Psoas muscle (tissue), 8 donors: ENCODE results near the gene SERPINB7. TPM values are rescaled to one million over a fixed set of nuclear protein-coding genes. Genes with fewer than 3 reads are reported as not detected.

Source experiments
- ATAC-seq, 4 donors: fragments of 200-7000 bp; cut with Tn5 transposase; one replicate each; pipeline ENCODE4 v1.9.1; 2020; ENCODE audit warnings: moderate library complexity in 3 of 4, mild to moderate bottlenecking in 2 of 4
- DNase-seq, 2 donors: peaks; one replicate each; pipeline ENCODE4 v3.0.0-alpha.2; 2020
- H3K27ac ChIP-seq: fragments of 200-600 bp; one replicate; pipeline ENCODE4 v1.8.0; 2022
- H3K27me3 ChIP-seq, 3 donors: fragments of 200-600 bp in 1 of 3; one replicate each; pipeline versions ENCODE4 v1.6.1 to v1.8.0; 2013 to 2022; ENCODE audit warnings: low read length in 2 of 3, mild to moderate bottlenecking in 2 of 3, moderate library complexity in 1 of 3; ENCODE audit not compliant: insufficient read depth in 3 of 3
- H3K36me3 ChIP-seq, 2 donors: fragments of 200-600 bp in 1 of 2; one replicate each; pipeline versions ENCODE4 v1.6.1 to v1.8.0; 2013 to 2022; ENCODE audit warnings: low read depth in 1 of 2, mild to moderate bottlenecking in 1 of 2, moderate library complexity in 1 of 2; ENCODE audit not compliant: insufficient read depth in 1 of 2
- H3K4me1 ChIP-seq: fragments of 200-600 bp; one replicate; pipeline ENCODE4 v1.8.0; 2022
- H3K4me3 ChIP-seq: fragments of 200-600 bp; one replicate; pipeline ENCODE4 v1.8.0; 2022; ENCODE audit warnings: mild to moderate bottlenecking
- H3K9me3 ChIP-seq: fragments of 200-600 bp; one replicate; pipeline ENCODE4 v1.8.0; 2022
- WGBS, 3 donors: extraction: QIAGEN DNeasy Blood & Tissue Kit; methylation state at CpG; one replicate each; pipeline versions ENCODE4 v1.1.6 to v1.1.7; 2013; 5-methylcytosine and 5-hydroxymethylcytosine counted together
- intact Hi-C, 2 donors: fragments of 100-400 bp; cut with DNase I; formaldehyde crosslinking; loops; one replicate each; pipeline versions ENCODE4 v1.11.0 to v1.14.2; 2022
- polyA plus RNA-seq, 3 donors: library from polyadenylated mRNA; stranded (reverse); fragments of 200-250 nt; gene quantifications; one replicate each; pipeline ENCODE4 v1.2.3, GENCODE V29; 2013
- total RNA-seq, 4 donors: library from RNA; stranded (reverse); fragmentation: NEBNext Ultra II Directional in 2 of 4; extraction: Animal tissue kit (Norgen Biotek cat#: 25700) in 2 of 4; gene quantifications; one replicate each; pipeline versions ENCODE4 v1.2.1 to v1.2.4, GENCODE V29; 2021 to 2023
- TF ChIP-seq, protein P1 (sequence below): fragments of 200-600 bp; IDR thresholded peaks from one replicate; pipeline ENCODE4 v1.8.0; 2022; ENCODE audit warnings: antibody characterized with exemption
- donor health status: healthy with polysubstance abuse.
- donor health status: DM: no; HTN: no; CAD: no; lungs with moderate emphysema.
- donor health status: Bipolar disorder and iron deficiency.
- donor health status: healthy.
- donor health status: DM: yes; HTN: yes; CAD: no.
- donor health status: DM: no; HTN: no; CAD: no.
- donor health status: DM: no; HTN: no; CAD: no.
- donor health status: DM: yes; HTN: yes; CAD: no.

SERPINB7 gene
- total and polyA plus RNA-seq, 7 donors, result not detected

DNA sequence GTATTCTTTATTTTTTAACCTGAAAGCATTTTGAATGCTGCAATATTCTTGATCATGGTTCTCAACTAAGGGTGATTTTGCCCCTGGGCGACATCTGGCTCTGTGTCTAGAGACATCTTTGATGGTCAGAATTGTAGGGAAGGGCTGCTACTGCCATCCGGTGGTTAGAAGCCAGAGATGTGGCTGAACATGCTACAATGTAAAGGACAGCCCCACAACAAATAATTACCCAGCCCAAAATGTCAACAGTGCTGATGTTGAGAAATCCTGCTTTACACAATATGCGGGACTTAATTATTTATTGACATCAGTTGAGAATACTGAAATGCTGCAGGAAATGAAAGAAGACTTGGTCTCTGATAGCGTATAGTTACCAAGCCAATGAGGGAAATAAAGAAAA is 74.8 kb downstream of the SERPINB7 start:
- DNase-seq, result no peak
- Histone ChIP-seq H3K4me1 (no peaks in the 10 kb centered on the region), H3K4me3 (no peak overlapping the region), H3K27me3 (no peaks in the 10 kb centered on the region), H3K36me3 (no peaks in the 10 kb centered on the region), H3K9me3 (no peaks in the 10 kb centered on the region), H3K27ac (no peak overlapping the region)
- 45 to 51% (median 49%) methylated on average over 4 of the region's 4 CpGs for WGBS, 3 donors
- no peak for ATAC-seq
- TF ChIP-seq, protein P1, sequence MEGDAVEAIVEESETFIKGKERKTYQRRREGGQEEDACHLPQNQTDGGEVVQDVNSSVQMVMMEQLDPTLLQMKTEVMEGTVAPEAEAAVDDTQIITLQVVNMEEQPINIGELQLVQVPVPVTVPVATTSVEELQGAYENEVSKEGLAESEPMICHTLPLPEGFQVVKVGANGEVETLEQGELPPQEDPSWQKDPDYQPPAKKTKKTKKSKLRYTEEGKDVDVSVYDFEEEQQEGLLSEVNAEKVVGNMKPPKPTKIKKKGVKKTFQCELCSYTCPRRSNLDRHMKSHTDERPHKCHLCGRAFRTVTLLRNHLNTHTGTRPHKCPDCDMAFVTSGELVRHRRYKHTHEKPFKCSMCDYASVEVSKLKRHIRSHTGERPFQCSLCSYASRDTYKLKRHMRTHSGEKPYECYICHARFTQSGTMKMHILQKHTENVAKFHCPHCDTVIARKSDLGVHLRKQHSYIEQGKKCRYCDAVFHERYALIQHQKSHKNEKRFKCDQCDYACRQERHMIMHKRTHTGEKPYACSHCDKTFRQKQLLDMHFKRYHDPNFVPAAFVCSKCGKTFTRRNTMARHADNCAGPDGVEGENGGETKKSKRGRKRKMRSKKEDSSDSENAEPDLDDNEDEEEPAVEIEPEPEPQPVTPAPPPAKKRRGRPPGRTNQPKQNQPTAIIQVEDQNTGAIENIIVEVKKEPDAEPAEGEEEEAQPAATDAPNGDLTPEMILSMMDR, result no peak
- intact Hi-C loops, result no loop called here

DNA sequence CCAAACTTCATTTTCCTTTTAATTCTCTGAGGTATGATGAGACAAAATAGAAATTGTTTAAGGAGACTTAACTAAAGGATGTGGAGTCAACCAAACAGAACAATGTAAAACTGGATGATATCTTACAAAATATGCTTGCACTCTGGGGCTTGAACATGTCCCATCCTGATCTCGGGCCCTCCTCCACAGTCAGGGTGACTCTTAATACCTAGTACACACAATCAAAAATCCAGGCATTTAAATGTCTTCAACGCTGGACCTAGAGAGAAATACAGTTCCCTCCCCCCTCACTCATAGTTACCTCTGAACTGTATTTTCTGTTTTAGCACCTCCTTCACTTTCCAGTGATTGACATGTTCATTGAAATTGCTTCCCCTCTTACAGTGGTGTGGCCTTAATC is 75.4 kb downstream of the SERPINB7 start:
- Histone ChIP-seq H3K9me3 (no peaks in the 10 kb centered on the region), H3K4me3 (no peak overlapping the region), H3K27me3 (no peaks in the 10 kb centered on the region), H3K36me3 (no peaks in the 10 kb centered on the region), H3K4me1 (no peaks in the 10 kb centered on the region), H3K27ac (no peak overlapping the region)
- intact Hi-C loops, result no loop called here
- TF ChIP-seq, protein P1, result no peak
- DNase-seq, result no peak
- ATAC-seq, result no peak
- 69 to 75% (median 71%) methylated on average over 2 of the region's 2 CpGs for WGBS, 3 donors

Other genes with a start within 250 kb of the SERPINB7 start
- gene SERPINB12, start 233.0 kb upstream of the SERPINB7 start, total RNA-seq, result not detected
- gene SERPINB12, start 233.0 kb upstream of the SERPINB7 start, polyA plus RNA-seq, result not detected
- not detected for gene SERPINB13, start 188.1 kb upstream of the SERPINB7 start, total RNA-seq
- not detected for gene SERPINB13, start 188.1 kb upstream of the SERPINB7 start, polyA plus RNA-seq
- gene SERPINB4, start 131.2 kb upstream of the SERPINB7 start, total RNA-seq, result not detected
- under 1 TPM in 1 of 3 donors, not detected in 2; 0.04 TPM for gene SERPINB4, start 131.2 kb upstream of the SERPINB7 start, polyA plus RNA-seq
- under 1 TPM in 1 of 4 donors, not detected in 3; 0.12 TPM for gene SERPINB3, start 113.5 kb upstream of the SERPINB7 start, total RNA-seq
- under 1 TPM; 0.03 to 0.08 (median 0.06) TPM for gene SERPINB3, start 113.5 kb upstream of the SERPINB7 start, polyA plus RNA-seq
- not detected for gene SERPINB11, start 72.5 kb upstream of the SERPINB7 start, total RNA-seq
- gene SERPINB11, start 72.5 kb upstream of the SERPINB7 start, polyA plus RNA-seq, result not detected
- under 1 TPM in 2 of 4 donors, not detected in 2; 0.20 to 0.22 TPM for gene SERPINB2, start 112.3 kb downstream of the SERPINB7 start, total RNA-seq
- gene SERPINB2, start 112.3 kb downstream of the SERPINB7 start, polyA plus RNA-seq, result under 1 TPM in 2 of 3 donors, not detected in 1; 0.03 to 0.15 TPM
- under 1 TPM in 1 of 4 donors, not detected in 3; 0.39 TPM for gene SERPINB10, start 132.5 kb downstream of the SERPINB7 start, total RNA-seq
- gene SERPINB10, start 132.5 kb downstream of the SERPINB7 start, polyA plus RNA-seq, result not detected
- gene HMSD, start 173.9 kb downstream of the SERPINB7 start, total RNA-seq, result not detected
- gene HMSD, start 173.9 kb downstream of the SERPINB7 start, polyA plus RNA-seq, result under 1 TPM in 1 of 3 donors, not detected in 2; 0.03 TPM
- gene SERPINB8, start 194.7 kb downstream of the SERPINB7 start, total RNA-seq, result 1 to 10 TPM in 3 of 4 donors, under 1 TPM in 1; 0.84 to 6.2 (median 4.4) TPM
- 10 to 100 TPM in 1 of 3 donors, 1 to 10 TPM in 2; 1.8 to 31.3 (median 2.5) TPM for gene SERPINB8, start 194.7 kb downstream of the SERPINB7 start, polyA plus RNA-seq